ENCODE data around the gene OIT3. TPM values are rescaled to one million over a fixed set of nuclear protein-coding genes. Genes with fewer than 3 reads are reported as not detected.

OIT3 gene
- total and polyA plus RNA-seq, 2 of the 4 experiments (the other 2 are of a cell fraction) = not detected

DNA sequence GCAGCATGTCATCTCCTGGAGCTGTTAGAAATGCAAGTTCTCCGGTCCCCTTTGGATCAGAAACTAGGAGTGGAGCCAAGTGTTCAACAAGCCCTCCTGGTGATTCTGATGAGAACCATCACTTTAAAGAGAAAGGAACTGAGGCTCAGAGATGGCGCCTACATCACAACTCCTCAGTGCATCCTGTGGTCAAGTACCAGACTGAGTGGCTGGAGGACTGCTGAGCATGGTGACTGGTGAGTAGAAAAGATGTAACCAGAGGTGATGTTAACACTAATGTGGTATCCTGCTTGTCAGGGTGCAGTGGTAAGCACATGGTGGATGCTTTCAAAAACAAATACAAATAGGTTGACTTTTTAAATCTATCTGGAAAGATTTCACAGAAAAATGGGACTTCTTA, 3.5 kb upstream of the OIT3 start:
- Histone ChIP-seq H2BK20ac (ENCODE audit: low read depth, low read length) (no peak overlapping the region), H3K14ac (replicated peaks; ENCODE audit: low read depth, low read length) (no peak overlapping the region), H3K56ac (ENCODE audit: extremely low read depth, insufficient read depth, low read length) (no peak overlapping the region), H2AFZ (replicated peaks; ENCODE audit: low read length, poor library complexity) (no peak overlapping the region), H3K27ac (ENCODE audit: insufficient read depth, low read length) (no peak overlapping the region), H3K9me1 (ENCODE audit: insufficient read depth, low read length) (0 out of 2 replicates have a peak, but pooled peaks cover 5% of the 10 kb centered on the region), H3K4me2 (ENCODE audit: low read depth, low read length) (no peak overlapping the region), H2BK120ac (ENCODE audit: low read depth, low read length) (no peak overlapping the region), H3K9me3 (ENCODE audit: control insufficient read depth, insufficient read depth, low read length) (no peaks in the 10 kb centered on the region), H3K4me3 (ENCODE audit: insufficient read depth, low read depth, low read length) (no peak overlapping the region), H3K27me3 (ENCODE audit: control insufficient read depth, insufficient read depth, low read length) (no peaks in the 10 kb centered on the region), H4K8ac (ENCODE audit: low read depth in 2 of 2, low read length in 2 of 2) (no peak overlapping the region), H3K4me1 (ENCODE audit: control insufficient read depth, insufficient read depth, low read length) (no peaks in the 10 kb centered on the region; the same call in 1 of the 2 replicates), H4K20me1 (ENCODE audit: insufficient read depth, low read length) (no peaks in the 10 kb centered on the region), H2AK9ac (replicated peaks; ENCODE audit: low read depth, low read length, poor library complexity) (no peak overlapping the region), H2BK5ac (ENCODE audit: low read depth, low read length, poor library complexity, severe bottlenecking) (no peak overlapping the region), H3K23ac (ENCODE audit: low read depth, low read length) (no peak overlapping the region), H3K18ac (ENCODE audit: low read depth, low read length) (no peak overlapping the region), H3K79me1 (ENCODE audit: low read depth in 1 of 2, low read length in 2 of 2) (no peaks in the 10 kb centered on the region), H3K4ac (ENCODE audit: low read depth, low read length) (no peak overlapping the region), H4K91ac (ENCODE audit: insufficient read depth, low read depth, low read length) (no peak overlapping the region), H3K9ac (ENCODE audit: low read depth, low read length) (no peak overlapping the region), H3K36me3 (ENCODE audit: control insufficient read depth, insufficient read depth, low read length) (peaks cover 3% of the 10 kb centered on the region), H2BK15ac (ENCODE audit: low read depth, low read length) (no peak overlapping the region), H2AK5ac (ENCODE audit: low read depth, low read length) (no peak overlapping the region), H4K5ac (ENCODE audit: low read depth, low read length) (no peak overlapping the region)
- TF ChIP-seq NFE2L2 (IDR thresholded peaks at IDR 0.05; ENCODE audit: low read depth, low read length) (no peak), MAFK (IDR thresholded peaks at IDR 0.05; ENCODE audit: low read depth, low read length) (no peak), POLR2A (IDR thresholded peaks at IDR 0.05; ENCODE audit: low read depth, low read length) (no peak), SMC3 (IDR thresholded peaks at IDR 0.05; ENCODE audit: low read depth, low read length) (no peak), MXI1 (IDR thresholded peaks at IDR 0.05; ENCODE audit: borderline replicate concordance, low read depth, low read length) (no peak), MAZ (IDR thresholded peaks at IDR 0.05; ENCODE audit: borderline replicate concordance, low read depth, low read length) (no peak), RCOR1 (IDR thresholded peaks at IDR 0.05; ENCODE audit: insufficient replicate concordance, low read length) (no peak), FOS (IDR thresholded peaks at IDR 0.05; ENCODE audit: low read depth, low read length) (no peak), RAD21 (IDR thresholded peaks at IDR 0.05; ENCODE audit: low read length) (no peak), CEBPB (IDR thresholded peaks at IDR 0.05; ENCODE audit: low read depth, low read length) (no peak), RFX5 (IDR thresholded peaks at IDR 0.05; ENCODE audit: low read depth, low read length) (no peak), BHLHE40 (IDR thresholded peaks at IDR 0.05; ENCODE audit: low read depth, low read length) (no peak), CHD1 (IDR thresholded peaks at IDR 0.05; ENCODE audit: low read depth, low read length) (no peak)
- TF ChIP-seq, protein P1, sequence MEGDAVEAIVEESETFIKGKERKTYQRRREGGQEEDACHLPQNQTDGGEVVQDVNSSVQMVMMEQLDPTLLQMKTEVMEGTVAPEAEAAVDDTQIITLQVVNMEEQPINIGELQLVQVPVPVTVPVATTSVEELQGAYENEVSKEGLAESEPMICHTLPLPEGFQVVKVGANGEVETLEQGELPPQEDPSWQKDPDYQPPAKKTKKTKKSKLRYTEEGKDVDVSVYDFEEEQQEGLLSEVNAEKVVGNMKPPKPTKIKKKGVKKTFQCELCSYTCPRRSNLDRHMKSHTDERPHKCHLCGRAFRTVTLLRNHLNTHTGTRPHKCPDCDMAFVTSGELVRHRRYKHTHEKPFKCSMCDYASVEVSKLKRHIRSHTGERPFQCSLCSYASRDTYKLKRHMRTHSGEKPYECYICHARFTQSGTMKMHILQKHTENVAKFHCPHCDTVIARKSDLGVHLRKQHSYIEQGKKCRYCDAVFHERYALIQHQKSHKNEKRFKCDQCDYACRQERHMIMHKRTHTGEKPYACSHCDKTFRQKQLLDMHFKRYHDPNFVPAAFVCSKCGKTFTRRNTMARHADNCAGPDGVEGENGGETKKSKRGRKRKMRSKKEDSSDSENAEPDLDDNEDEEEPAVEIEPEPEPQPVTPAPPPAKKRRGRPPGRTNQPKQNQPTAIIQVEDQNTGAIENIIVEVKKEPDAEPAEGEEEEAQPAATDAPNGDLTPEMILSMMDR (conservative IDR thresholded peaks at IDR 0.05; ENCODE audit: low read depth, low read length) = no peak
- TF ChIP-seq, protein P2, sequence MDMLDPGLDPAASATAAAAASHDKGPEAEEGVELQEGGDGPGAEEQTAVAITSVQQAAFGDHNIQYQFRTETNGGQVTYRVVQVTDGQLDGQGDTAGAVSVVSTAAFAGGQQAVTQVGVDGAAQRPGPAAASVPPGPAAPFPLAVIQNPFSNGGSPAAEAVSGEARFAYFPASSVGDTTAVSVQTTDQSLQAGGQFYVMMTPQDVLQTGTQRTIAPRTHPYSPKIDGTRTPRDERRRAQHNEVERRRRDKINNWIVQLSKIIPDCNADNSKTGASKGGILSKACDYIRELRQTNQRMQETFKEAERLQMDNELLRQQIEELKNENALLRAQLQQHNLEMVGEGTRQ (IDR thresholded peaks at IDR 0.05; ENCODE audit: low read depth, low read length) = no peak
- TF ChIP-seq, protein P3, sequence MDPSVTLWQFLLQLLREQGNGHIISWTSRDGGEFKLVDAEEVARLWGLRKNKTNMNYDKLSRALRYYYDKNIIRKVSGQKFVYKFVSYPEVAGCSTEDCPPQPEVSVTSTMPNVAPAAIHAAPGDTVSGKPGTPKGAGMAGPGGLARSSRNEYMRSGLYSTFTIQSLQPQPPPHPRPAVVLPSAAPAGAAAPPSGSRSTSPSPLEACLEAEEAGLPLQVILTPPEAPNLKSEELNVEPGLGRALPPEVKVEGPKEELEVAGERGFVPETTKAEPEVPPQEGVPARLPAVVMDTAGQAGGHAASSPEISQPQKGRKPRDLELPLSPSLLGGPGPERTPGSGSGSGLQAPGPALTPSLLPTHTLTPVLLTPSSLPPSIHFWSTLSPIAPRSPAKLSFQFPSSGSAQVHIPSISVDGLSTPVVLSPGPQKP (IDR thresholded peaks at IDR 0.05; ENCODE audit: borderline replicate concordance, low read depth, low read length) = no peak
- no peak for ATAC-seq (ENCODE audit: low read depth)
- dilution Hi-C loops (cut with HindIII; ENCODE audit: low sequenced_read_pairs, unreplicated experiment) = no loop called here
- DNase-seq = no peak
- ChIA-PET POLR2A (ENCODE audit: unreplicated experiment) (no interaction called here), CTCF (no interaction called here)
- 100% methylated on average over 1 of the region's 2 CpGs; no CpG with 5 or more reads in 1 of the 2 experiments for WGBS, 2 experiments (ENCODE audit: extremely low coverage in 2 of 2, insufficient read length in 1 of 2)
- in situ Hi-C loops (cut with MboI; ENCODE audit: low sequenced_read_pairs) = no loop called here
- BruUV-seq (replicated peaks) = no TSS peak
- intact Hi-C loops (cut with micrococcal nuclease) = no loop called here
